K562 (cell line): ENCODE results near the gene SPARC. TPM values are rescaled to one million over a fixed set of nuclear protein-coding genes. Genes with fewer than 3 reads are reported as not detected.

Experiments used
- HCFC1 ChIP-seq: IDR thresholded peaks from 2 replicates; pipeline ENCODE4 v1.6.1; 2012; ENCODE audit warnings: low read depth, low read length, improper control_type of control experiment
- HDAC1 ChIP-seq, 2 experiments: fragments of 450-650 bp; IDR thresholded peaks; 2 replicates each; pipeline ENCODE4 v1.6.1; 2016 to 2017; ENCODE audit warnings: inconsistent platforms in 1 of 2, mild to moderate bottlenecking in 1 of 2, moderate library complexity in 1 of 2
- HOXB6 ChIP-seq: fragments of 250-450 bp; sonication (Bioruptor Pico); IDR thresholded peaks from 2 replicates; pipeline ENCODE4 v1.5.1; 2022; ENCODE audit warnings: mild to moderate bottlenecking, borderline replicate concordance
- KLF6 ChIP-seq: fragments of 250-450 bp; sonication (Bioruptor Pico); IDR thresholded peaks from 2 replicates; pipeline ENCODE4 v1.4.0; 2020; ENCODE audit warnings: mild to moderate bottlenecking, moderate library complexity, borderline replicate concordance
- LARP7 ChIP-seq: fragments of 450-650 bp; IDR thresholded peaks from 2 replicates; pipeline ENCODE4 v1.6.1; 2016
- XRCC5 ChIP-seq: fragments of 200-400 bp; formaldehyde crosslinking; IDR thresholded peaks from 2 replicates; pipeline ENCODE4 v1.6.1; 2017; ENCODE audit warnings: low read depth, mild to moderate bottlenecking, low read length
- polyA plus RNA-seq, 8 experiments: library from polyadenylated mRNA; depleted of rRNA in 4 of 8; stranded (reverse) in 5 of 8; unstranded in 3 of 8; fragments of >200 nt; fragmentation: Nextera tagmentation in 2 of 8; fragmentation: Illumina TruSeq in 1 of 8; extraction: Ambion mirVana in 2 of 8; extraction: Trizol in 1 of 8; gene quantifications; 2 replicates each; pipeline versions ENCODE4 v1.2.1 to v1.2.3, GENCODE V29; 2011 to 2014; ENCODE audit warnings: inconsistent platforms in 1 of 8, missing spikeins in 1 of 8
- total RNA-seq, 7 experiments: library from RNA; depleted of rRNA in 6 of 7; stranded (reverse); fragments of >200 nt in 6 of 7; fragmentation: Illumina TruSeq in 2 of 7; extraction: Trizol in 2 of 7; gene quantifications; 2 replicates each; pipeline versions ENCODE4 v1.2.1 to v1.2.3, GENCODE V29; 2011 to 2021; ENCODE audit warnings: low replicate concordance in 1 of 7
- TF ChIP-seq, protein P1 (sequence below), 2 experiments: IDR thresholded peaks; 2 replicates each; pipeline ENCODE4 v1.6.1; 2012; ENCODE audit warnings: improper control_type of control experiment in 2 of 2, low read depth in 2 of 2, low read length in 2 of 2, borderline replicate concordance in 1 of 2
- TF ChIP-seq, protein P2 (sequence below): IDR thresholded peaks from 3 replicates; pipeline ENCODE4 v1.6.1; 2011; ENCODE audit warnings: borderline replicate concordance, mild to moderate bottlenecking; ENCODE audit not compliant: insufficient read length, insufficient read depth
- TF ChIP-seq, protein P3 (sequence below): sonication (generic); formaldehyde crosslinking; IDR thresholded peaks from 2 replicates; pipeline ENCODE4 v1.8.1; 2023; ENCODE audit warnings: mild to moderate bottlenecking, missing genetic modification reagents, moderate library complexity
- TF ChIP-seq, protein P4 (sequence below), 2 experiments: fragments of 450-650 bp; IDR thresholded peaks; 2 replicates each; pipeline ENCODE4 v1.6.1; 2016; ENCODE audit warnings: mild to moderate bottlenecking in 2 of 2, borderline replicate concordance in 1 of 2, low read depth in 1 of 2, moderate library complexity in 1 of 2
- TF ChIP-seq, protein P5 (sequence below): fragments of 250-450 bp; sonication (Bioruptor Pico); IDR thresholded peaks from 2 replicates; pipeline ENCODE4 v1.5.0; 2021

The SPARC gene
- total and polyA plus RNA-seq, 9 of the 15 experiments (the other 6 are each of a cell fraction or from before 2014, with no cell fraction given) = 6.1 to 35.6 (median 12.2) TPM

DNA sequence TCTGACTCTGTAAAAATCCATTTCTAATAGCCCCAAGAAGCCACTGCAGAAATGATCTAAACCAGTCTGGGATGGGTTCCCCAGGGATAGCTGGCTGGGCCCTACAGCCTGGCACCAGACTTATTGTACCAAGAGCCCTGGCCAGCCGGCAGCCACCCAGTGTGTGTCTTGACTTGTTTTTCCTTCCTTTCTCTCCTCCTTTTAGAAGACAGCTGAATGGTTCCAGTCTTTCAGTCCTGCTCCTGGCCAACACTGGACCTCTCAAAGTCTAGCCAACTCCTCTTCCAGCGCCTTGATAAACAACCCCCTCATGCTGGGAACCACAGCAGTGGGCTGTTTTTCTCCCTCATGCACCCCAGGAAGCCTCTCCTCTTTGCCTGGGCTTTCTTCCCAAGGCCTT, 37.6 kb upstream of the SPARC start (continued):
- TF ChIP-seq, protein P1, sequence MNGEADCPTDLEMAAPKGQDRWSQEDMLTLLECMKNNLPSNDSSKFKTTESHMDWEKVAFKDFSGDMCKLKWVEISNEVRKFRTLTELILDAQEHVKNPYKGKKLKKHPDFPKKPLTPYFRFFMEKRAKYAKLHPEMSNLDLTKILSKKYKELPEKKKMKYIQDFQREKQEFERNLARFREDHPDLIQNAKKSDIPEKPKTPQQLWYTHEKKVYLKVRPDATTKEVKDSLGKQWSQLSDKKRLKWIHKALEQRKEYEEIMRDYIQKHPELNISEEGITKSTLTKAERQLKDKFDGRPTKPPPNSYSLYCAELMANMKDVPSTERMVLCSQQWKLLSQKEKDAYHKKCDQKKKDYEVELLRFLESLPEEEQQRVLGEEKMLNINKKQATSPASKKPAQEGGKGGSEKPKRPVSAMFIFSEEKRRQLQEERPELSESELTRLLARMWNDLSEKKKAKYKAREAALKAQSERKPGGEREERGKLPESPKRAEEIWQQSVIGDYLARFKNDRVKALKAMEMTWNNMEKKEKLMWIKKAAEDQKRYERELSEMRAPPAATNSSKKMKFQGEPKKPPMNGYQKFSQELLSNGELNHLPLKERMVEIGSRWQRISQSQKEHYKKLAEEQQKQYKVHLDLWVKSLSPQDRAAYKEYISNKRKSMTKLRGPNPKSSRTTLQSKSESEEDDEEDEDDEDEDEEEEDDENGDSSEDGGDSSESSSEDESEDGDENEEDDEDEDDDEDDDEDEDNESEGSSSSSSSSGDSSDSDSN (IDR thresholded peaks at IDR 0.05; ENCODE audit: borderline replicate concordance in 1 of 2, low read depth in 2 of 2, low read length in 2 of 2) = no peak
- TF ChIP-seq XRCC5 (no peak), HCFC1 (no peak), HOXB6 (CRISPR knock-in tag) (no peak), LARP7 (no peak), HDAC1 (IDR thresholded peaks at IDR 0.05) (no peak), KLF6 (CRISPR knock-in tag) (no peak)
- TF ChIP-seq, protein P2, sequence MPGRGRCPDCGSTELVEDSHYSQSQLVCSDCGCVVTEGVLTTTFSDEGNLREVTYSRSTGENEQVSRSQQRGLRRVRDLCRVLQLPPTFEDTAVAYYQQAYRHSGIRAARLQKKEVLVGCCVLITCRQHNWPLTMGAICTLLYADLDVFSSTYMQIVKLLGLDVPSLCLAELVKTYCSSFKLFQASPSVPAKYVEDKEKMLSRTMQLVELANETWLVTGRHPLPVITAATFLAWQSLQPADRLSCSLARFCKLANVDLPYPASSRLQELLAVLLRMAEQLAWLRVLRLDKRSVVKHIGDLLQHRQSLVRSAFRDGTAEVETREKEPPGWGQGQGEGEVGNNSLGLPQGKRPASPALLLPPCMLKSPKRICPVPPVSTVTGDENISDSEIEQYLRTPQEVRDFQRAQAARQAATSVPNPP = no peak
- TF ChIP-seq, protein P3, sequence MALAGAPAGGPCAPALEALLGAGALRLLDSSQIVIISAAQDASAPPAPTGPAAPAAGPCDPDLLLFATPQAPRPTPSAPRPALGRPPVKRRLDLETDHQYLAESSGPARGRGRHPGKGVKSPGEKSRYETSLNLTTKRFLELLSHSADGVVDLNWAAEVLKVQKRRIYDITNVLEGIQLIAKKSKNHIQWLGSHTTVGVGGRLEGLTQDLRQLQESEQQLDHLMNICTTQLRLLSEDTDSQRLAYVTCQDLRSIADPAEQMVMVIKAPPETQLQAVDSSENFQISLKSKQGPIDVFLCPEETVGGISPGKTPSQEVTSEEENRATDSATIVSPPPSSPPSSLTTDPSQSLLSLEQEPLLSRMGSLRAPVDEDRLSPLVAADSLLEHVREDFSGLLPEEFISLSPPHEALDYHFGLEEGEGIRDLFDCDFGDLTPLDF (CRISPR knock-in tag) = no peak
- TF ChIP-seq, protein P4, sequence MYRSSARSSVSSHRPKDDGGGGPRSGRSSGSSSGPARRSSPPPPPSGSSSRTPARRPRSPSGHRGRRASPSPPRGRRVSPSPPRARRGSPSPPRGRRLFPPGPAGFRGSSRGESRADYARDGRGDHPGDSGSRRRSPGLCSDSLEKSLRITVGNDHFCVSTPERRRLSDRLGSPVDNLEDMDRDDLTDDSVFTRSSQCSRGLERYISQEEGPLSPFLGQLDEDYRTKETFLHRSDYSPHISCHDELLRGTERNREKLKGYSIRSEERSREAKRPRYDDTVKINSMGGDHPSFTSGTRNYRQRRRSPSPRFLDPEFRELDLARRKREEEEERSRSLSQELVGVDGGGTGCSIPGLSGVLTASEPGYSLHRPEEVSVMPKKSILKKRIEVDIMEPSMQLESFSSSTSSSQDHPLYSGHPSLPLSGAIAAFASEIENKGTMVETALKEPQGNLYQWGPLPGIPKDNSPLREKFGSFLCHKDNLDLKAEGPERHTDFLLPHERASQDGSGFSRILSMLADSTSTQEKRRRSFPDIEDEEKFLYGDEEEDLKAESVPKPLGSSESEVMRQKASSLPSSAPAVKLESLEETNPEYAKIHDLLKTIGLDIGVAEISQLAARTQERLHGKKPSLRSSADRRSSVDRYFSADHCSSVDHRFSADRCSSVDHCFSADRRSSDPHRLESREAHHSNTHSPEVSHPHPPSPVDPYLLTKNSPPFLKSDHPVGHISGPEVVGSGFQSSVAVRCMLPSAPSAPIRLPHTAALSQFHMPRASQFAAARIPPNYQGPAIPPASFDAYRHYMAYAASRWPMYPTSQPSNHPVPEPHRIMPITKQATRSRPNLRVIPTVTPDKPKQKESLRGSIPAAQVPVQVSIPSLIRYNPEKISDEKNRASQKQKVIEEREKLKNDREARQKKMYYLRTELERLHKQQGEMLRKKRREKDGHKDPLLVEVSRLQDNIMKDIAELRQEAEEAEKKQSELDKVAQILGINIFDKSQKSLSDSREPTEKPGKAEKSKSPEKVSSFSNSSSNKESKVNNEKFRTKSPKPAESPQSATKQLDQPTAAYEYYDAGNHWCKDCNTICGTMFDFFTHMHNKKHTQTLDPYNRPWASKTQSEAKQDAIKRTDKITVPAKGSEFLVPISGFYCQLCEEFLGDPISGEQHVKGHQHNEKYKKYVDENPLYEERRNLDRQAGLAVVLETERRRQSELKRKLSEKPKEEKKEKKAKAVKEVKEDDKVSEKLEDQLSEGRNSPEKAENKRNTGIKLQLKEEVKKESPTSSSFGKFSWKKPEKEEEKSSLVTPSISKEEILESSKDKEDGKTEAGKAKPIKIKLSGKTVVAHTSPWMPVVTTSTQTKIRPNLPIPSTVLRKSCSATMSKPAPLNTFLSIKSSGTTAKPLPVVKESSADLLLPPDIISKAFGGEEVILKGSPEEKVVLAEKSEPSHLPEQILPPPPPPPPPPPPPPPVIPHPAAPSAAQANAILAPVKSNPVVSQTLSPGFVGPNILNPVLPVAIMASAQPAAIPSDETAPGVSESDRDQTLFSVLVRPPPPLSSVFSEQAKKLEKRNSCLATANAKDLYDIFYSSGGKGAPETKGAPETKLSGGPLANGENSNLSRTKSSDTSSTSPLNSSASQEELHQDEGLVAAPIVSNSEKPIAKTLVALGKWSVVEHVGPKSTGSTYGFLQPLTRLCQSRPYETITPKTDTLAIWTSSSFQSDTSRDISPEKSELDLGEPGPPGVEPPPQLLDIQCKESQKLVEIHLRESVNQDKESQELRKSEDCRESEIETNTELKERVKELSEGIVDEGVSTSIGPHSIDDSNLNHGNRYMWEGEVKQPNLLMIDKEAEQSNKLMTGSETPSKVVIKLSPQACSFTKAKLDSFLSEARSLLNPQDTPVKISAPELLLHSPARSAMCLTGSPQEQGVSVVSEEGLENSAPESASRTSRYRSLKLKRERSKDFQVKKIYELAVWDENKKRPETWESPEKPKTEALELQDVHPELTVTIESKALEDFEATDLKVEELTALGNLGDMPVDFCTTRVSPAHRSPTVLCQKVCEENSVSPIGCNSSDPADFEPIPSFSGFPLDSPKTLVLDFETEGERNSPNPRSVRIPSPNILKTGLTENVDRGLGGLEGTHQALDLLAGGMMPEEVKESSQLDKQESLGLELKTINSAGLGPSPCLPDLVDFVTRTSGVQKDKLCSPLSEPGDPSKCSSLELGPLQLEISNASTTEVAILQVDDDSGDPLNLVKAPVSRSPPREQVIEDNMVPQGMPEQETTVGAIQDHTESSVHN (IDR thresholded peaks at IDR 0.05; ENCODE audit: borderline replicate concordance in 1 of 2, low read depth in 1 of 2) = no peak
- TF ChIP-seq, protein P5, sequence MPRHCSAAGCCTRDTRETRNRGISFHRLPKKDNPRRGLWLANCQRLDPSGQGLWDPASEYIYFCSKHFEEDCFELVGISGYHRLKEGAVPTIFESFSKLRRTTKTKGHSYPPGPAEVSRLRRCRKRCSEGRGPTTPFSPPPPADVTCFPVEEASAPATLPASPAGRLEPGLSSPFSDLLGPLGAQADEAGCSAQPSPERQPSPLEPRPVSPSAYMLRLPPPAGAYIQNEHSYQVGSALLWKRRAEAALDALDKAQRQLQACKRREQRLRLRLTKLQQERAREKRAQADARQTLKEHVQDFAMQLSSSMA (CRISPR knock-in tag) = no peak
